HG03175 (cell line): Measurements from ENCODE around the gene RPH3AL.

Experiments used
- ATAC-seq: cut with Tn5 transposase; IDR thresholded peaks from one replicate; pipeline ENCODE4 v1.9.1; 2021; ENCODE audit warnings: mild to moderate bottlenecking, moderate library complexity; ENCODE audit not compliant: unreplicated experiment

Gene RPH3AL

GRCh38 chr17:303168-303567, 49.4 kb downstream of the RPH3AL start:
- no peak for ATAC-seq

GRCh38 chr17:302300-302698, 50.3 kb downstream of the RPH3AL start:
- ATAC-seq: no peak

GRCh38 chr17:301681-302299, 50.8 kb downstream of the RPH3AL start:
- ATAC-seq: no peak

DNA sequence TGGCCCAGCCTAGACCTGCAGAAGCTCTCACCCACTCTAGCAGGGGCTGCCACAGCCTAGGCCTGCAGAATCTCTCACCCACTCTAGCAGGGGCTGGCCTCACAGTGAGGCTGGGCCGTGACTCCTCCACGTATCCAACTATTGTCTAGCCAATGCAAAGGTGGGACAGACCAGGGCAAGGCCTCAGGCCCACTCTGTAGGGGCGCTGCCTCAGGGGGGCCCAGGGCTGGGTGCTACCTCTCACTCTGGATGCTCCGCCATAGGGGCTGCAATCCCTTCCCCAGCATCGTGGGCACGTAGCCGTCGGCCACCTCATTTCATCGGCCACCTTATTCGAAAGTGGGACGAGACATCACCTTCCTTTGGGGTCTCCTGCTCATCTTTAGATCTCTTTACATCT, 51.7 kb downstream of the RPH3AL start:
- no peak for ATAC-seq

- no peak for ATAC-seq
Observed at GRCh38 chr17:299546-299945, 53.1 kb downstream of the RPH3AL start.

GRCh38 chr17:298791-299450, 53.7 kb downstream of the RPH3AL start:
- ATAC-seq: no peak

GRCh38 chr17:297758-298157, 54.8 kb downstream of the RPH3AL start:
- no peak for ATAC-seq

DNA sequence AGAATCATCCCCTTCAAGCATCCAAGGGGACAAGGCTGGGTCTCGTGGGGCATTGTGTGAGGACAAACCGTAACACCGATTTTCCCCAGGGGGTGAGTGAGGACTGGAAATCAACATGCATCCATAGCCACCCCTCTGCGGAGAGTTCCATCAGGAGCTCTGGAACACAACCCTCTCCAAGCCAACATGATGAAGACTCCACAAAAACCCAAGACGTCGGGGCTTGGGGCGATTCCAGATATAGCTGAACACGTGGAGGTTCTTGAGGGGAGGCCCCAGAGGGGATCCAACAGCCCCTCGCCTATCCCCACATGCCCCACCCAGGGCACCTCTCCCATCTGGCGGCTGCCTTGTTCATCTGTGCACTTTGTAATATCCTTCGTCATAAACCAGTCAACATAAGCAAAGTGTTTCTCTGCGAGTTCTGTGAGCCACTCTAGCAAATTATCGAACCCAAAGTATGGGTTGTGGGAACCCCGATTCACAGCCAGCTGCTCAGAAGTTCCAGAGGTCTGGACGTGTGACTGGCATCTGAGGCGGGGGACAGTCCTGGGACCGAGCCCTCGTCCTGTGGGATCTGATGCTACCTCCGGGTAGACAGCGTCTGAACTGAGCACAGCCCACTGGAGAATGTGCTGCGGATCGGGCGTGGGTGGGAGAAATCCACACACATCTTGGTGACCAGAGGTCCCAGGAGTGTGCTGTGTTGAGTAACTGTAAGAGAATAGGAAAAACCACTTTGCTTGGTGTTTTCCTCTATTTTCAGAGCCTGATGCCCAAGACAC, 55.5 kb downstream of the RPH3AL start:
- ATAC-seq: no peak

DNA sequence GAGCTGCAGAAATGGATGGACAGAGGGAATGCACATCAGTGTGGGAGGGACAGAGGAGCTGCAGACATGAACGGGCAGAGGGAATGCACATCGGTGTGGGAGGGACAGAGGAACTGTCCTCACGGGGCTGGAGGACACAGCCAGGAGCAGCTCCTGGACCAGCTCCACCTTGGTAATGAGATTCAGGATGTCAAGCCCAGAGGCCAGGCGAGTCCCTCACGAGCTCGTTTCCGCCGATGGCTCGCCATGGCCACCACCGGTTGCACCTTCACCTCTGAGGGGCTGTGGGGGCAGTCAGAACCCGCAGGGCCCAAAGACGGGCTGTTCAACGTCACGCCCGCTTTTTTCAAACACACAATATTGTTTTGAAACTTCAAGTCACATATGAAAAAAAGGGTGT, 56.2 kb downstream of the RPH3AL start:
- ATAC-seq: no peak

- ATAC-seq: no peak
Observed at GRCh38 chr17:292531-293382, 59.9 kb downstream of the RPH3AL start.

DNA sequence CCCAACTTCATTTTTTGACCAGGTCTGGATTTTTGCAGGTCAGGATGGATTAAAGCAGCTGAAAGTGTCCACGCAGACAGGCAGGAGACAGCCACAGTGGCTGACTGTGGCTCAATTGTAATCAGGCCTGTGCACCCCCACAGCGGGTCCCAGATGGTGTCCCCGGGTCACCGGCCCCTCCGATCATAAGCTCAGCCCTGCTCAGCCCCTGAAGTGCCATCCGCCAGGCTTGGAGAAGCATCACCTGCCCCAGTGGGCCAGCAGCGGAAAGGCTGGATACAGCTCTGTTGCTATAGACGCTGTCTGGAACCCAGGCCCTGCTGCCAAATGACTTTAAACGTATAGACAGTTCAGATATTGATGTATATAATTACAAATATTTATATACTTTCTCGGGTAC, 60.6 kb downstream of the RPH3AL start:
- no peak for ATAC-seq

- ATAC-seq: no peak
Observed at GRCh38 chr17:291587-291986, 61.0 kb downstream of the RPH3AL start.

DNA sequence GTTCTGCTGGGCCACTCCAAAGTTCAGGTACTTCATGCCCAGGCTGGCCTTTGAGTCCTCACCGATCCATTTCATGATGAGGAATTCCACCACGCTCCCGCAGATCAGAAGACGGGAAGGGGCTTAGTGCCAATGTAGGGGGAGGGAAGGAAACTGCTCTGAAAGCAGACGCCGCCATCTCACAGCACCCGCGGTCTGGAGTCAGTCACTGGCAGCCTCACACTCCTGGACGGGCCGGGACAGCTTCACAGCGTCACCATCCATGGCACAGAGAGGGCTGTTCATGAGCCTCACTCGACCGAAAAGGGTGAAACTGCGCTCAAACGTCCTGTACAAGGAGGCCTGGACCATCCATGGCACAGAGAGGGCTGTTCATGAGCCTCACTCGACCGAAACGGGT, 62.0 kb downstream of the RPH3AL start:
- ATAC-seq: no peak

- no peak for ATAC-seq
Observed at GRCh38 chr17:290121-290521, 62.5 kb downstream of the RPH3AL start.

DNA sequence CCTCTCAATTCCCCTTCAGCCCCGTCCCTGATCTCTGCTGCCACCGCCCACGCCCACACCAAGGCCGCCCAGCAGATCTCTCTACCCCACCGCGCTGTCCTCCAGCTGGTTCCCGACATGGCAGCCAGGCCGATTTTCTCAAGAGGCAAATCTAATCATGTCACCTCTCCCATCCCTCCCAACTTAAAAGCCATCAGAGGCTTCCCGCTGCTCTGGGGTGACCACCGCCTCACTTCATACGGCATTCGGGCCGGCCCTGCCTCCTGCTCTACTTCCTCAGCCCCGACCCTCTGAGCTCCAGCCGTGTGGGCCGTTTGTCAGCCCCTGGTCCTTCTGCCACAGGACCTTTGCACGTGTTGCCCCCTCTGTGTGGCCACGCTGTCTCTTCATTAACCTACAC, 63.2 kb downstream of the RPH3AL start:
- no peak for ATAC-seq

- ATAC-seq: no peak
Observed at GRCh38 chr17:288802-289356, 63.7 kb downstream of the RPH3AL start.

- ATAC-seq: no peak
Observed at GRCh38 chr17:286571-286970, 66.0 kb downstream of the RPH3AL start.

DNA sequence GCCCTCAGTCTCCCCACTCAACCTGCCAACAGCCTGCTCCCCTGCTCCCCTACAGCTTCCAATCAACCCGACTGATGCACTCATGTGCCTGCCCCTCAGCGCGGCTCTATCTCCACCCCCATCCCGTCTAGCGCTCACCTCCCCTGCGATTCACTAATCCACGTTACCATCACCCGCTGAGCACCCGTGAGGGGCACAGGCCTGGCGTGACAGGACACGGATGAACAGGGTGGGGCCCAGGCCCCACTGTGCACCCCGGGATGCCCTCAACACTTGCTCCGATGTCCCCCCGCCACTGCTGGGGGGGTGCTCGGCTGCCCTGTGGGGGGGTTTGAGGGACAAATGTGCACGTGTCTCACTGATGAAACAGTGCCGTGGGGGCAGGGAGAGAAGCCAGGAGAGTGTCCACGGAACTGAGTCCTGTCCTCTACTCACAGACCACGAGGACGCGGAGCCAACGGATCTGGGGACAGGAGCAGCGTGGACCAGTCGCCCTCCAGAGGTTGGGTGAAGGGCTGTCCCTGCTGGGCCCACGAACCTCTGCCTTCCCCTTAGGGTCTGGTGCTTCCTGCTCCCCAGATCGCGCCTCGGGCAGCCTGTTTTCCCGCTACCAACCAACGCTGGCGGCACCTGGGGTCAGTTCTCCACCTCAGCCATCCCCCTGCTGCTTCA, 66.7 kb downstream of the RPH3AL start:
- ATAC-seq: no peak

GRCh38 chr17:284676-285355, 67.8 kb downstream of the RPH3AL start:
- ATAC-seq: no peak
